IMR-90 (cell line): Measurements from ENCODE around the gene ONECUT2. TPM values are rescaled to one million over a fixed set of nuclear protein-coding genes. Genes with fewer than 3 reads are reported as not detected.
A peak's percentile ranks its signal among the peaks of the same experiment; 100 is the strongest.

Experiments
- ATAC-seq: fragments of 200-7000 bp; cut with Tn5 transposase; 2 replicates; pipeline ENCODE4 v1.9.1; 2020; ENCODE audit warnings: low read depth, mild to moderate bottlenecking, moderate library complexity
- BruUV-seq: library from RNA; stranded (reverse); fragments of 400-500 nt; replicated peaks from 2 replicates; lab custom pipeline; 2021; lab: Mats Ljungman, UMichigan
- CTCF ChIA-PET: fragments of 300-600 bp; formaldehyde crosslinking; extraction: SDS; loops from one replicate; lab custom pipeline; 2021; ENCODE audit warnings: antibody characterized with exemption; lab: Yijun Ruan, JAX
- POLR2A ChIA-PET: fragments of 300-600 bp; sonication (Branson Sonifier 250); formaldehyde crosslinking; loops from one replicate; lab custom pipeline; 2022; ENCODE audit warnings: antibody characterized with exemption; ENCODE audit not compliant: unreplicated experiment; lab: Charles Lee
- DNase-seq: peaks from one replicate; pipeline ENCODE4 v3.0.0; 2013
- H2AFZ ChIP-seq: replicated peaks from 2 replicates; pipeline ENCODE3; 2013; ENCODE audit warnings: low read length, mild to moderate bottlenecking; ENCODE audit not compliant: poor library complexity
- H2AK5ac ChIP-seq: 2 replicates; pipeline ENCODE4 v1.6.1; 2013; ENCODE audit warnings: low read depth, low read length, inconsistent platforms
- H2AK9ac ChIP-seq: replicated peaks from 2 replicates; pipeline ENCODE3; 2013; ENCODE audit warnings: mild to moderate bottlenecking, low read depth, low read length, moderate library complexity; ENCODE audit not compliant: poor library complexity
- H2BK120ac ChIP-seq: 2 replicates; pipeline ENCODE4 v1.6.1; 2013; ENCODE audit warnings: low read depth, low read length, inconsistent platforms
- H2BK15ac ChIP-seq: 3 replicates; pipeline ENCODE4 v1.6.1; 2013; ENCODE audit warnings: low read depth, low read length, inconsistent platforms
- H2BK20ac ChIP-seq: 2 replicates; pipeline ENCODE4 v1.6.1; 2013; ENCODE audit warnings: low read depth, mild to moderate bottlenecking, inconsistent platforms, low read length, moderate library complexity
- H2BK5ac ChIP-seq: 2 replicates; pipeline ENCODE4 v1.6.1; 2013; ENCODE audit warnings: mild to moderate bottlenecking, low read depth, low read length, inconsistent platforms; ENCODE audit not compliant: poor library complexity, severe bottlenecking
- H3K14ac ChIP-seq: replicated peaks from 2 replicates; pipeline ENCODE4 v1.6.1; 2013; ENCODE audit warnings: low read depth, low read length, inconsistent platforms
- H3K18ac ChIP-seq: 2 replicates; pipeline ENCODE4 v1.6.1; 2013; ENCODE audit warnings: low read depth, low read length, control low read depth
- H3K23ac ChIP-seq: 2 replicates; pipeline ENCODE4 v1.6.1; 2013; ENCODE audit warnings: low read depth, low read length, inconsistent platforms
- H3K27ac ChIP-seq: 2 replicates; pipeline ENCODE4 v1.5.1; 2013; ENCODE audit warnings: mild to moderate bottlenecking, control low read depth, low read length; ENCODE audit not compliant: insufficient read depth
- H3K27me3 ChIP-seq: 2 replicates; pipeline ENCODE4 v1.6.1; 2013; ENCODE audit warnings: low read length; ENCODE audit not compliant: control insufficient read depth, insufficient read depth
- H3K36me3 ChIP-seq: 2 replicates; pipeline ENCODE4 v1.6.1; 2013; ENCODE audit warnings: low read length, mixed read lengths; ENCODE audit not compliant: control insufficient read depth, insufficient read depth
- H3K4ac ChIP-seq: 2 replicates; pipeline ENCODE4 v1.6.1; 2013; ENCODE audit warnings: low read depth, low read length, inconsistent platforms
- H3K4me1 ChIP-seq: 2 replicates; pipeline ENCODE4 v1.6.1; 2013; ENCODE audit warnings: low read length, mixed read lengths; ENCODE audit not compliant: control insufficient read depth, insufficient read depth
- H3K4me2 ChIP-seq: 2 replicates; pipeline ENCODE4 v1.6.1; 2013; ENCODE audit warnings: low read depth, mild to moderate bottlenecking, control low read depth, low read length, moderate library complexity
- H3K4me3 ChIP-seq: 2 replicates; pipeline ENCODE4 v1.5.1; 2013; ENCODE audit warnings: low read depth, mild to moderate bottlenecking, control low read depth, low read length, moderate library complexity; ENCODE audit not compliant: insufficient read depth
- H3K56ac ChIP-seq: 2 replicates; pipeline ENCODE4 v1.6.1; 2013; ENCODE audit warnings: low read length, inconsistent platforms; ENCODE audit not compliant: insufficient read depth; ENCODE audit errors: extremely low read depth
- H3K79me1 ChIP-seq, 2 experiments: 2 replicates each; pipeline ENCODE4 v1.6.1; 2013; ENCODE audit warnings: low read length in 2 of 2, inconsistent platforms in 1 of 2, low read depth in 1 of 2
- H3K9ac ChIP-seq: 2 replicates; pipeline ENCODE4 v1.6.1; 2013; ENCODE audit warnings: low read depth, low read length, control low read depth
- H3K9me1 ChIP-seq: 2 replicates; pipeline ENCODE4 v1.6.1; 2013; ENCODE audit warnings: low read length, inconsistent platforms; ENCODE audit not compliant: insufficient read depth
- H3K9me3 ChIP-seq: 2 replicates; pipeline ENCODE4 v1.6.1; 2013; ENCODE audit warnings: low read length; ENCODE audit not compliant: control insufficient read depth, insufficient read depth
- H4K20me1 ChIP-seq: 2 replicates; pipeline ENCODE4 v1.6.1; 2013; ENCODE audit warnings: low read length, inconsistent platforms; ENCODE audit not compliant: insufficient read depth
- H4K5ac ChIP-seq: 2 replicates; pipeline ENCODE4 v1.6.1; 2013; ENCODE audit warnings: mild to moderate bottlenecking, low read depth, low read length, control low read depth
- H4K8ac ChIP-seq, 2 experiments: 2 replicates each; pipeline ENCODE4 v1.6.1; 2013; ENCODE audit warnings: low read depth in 2 of 2, low read length in 2 of 2, control low read depth in 1 of 2, inconsistent platforms in 1 of 2
- H4K91ac ChIP-seq: 2 replicates; pipeline ENCODE4 v1.6.1; 2013; ENCODE audit warnings: low read depth, low read length, inconsistent platforms; ENCODE audit not compliant: insufficient read depth
- BHLHE40 ChIP-seq: fragments of 150-350 bp; IDR thresholded peaks from 2 replicates; pipeline ENCODE4 v1.6.1; 2016; ENCODE audit warnings: mild to moderate bottlenecking, low read depth, low read length
- CEBPB ChIP-seq: IDR thresholded peaks from 2 replicates; pipeline ENCODE4 v1.6.1; 2012; ENCODE audit warnings: low read depth, low read length, improper control_type of control experiment
- CHD1 ChIP-seq: IDR thresholded peaks from 2 replicates; pipeline ENCODE4 v1.6.1; 2012; ENCODE audit warnings: low read depth, low read length, improper control_type of control experiment
- ELK1 ChIP-seq: fragments of 150-350 bp; IDR thresholded peaks from 2 replicates; pipeline ENCODE4 v1.6.1; 2016; ENCODE audit warnings: low read depth, mild to moderate bottlenecking, low read length, moderate library complexity, borderline replicate concordance
- FOS ChIP-seq: fragments of 150-350 bp; IDR thresholded peaks from 2 replicates; pipeline ENCODE4 v1.6.1; 2016; ENCODE audit warnings: low read depth, low read length
- MAFK ChIP-seq: IDR thresholded peaks from 2 replicates; pipeline ENCODE4 v1.6.1; 2012; ENCODE audit warnings: low read depth, low read length, improper control_type of control experiment
- MAZ ChIP-seq: IDR thresholded peaks from 2 replicates; pipeline ENCODE4 v1.6.1; 2012; ENCODE audit warnings: low read depth, mild to moderate bottlenecking, low read length, improper control_type of control experiment, moderate library complexity, borderline replicate concordance
- MXI1 ChIP-seq: IDR thresholded peaks from 2 replicates; pipeline ENCODE4 v1.6.1; 2012; ENCODE audit warnings: low read depth, mild to moderate bottlenecking, low read length, moderate library complexity, borderline replicate concordance
- NFE2L2 ChIP-seq: fragments of 150-350 bp; IDR thresholded peaks from 2 replicates; pipeline ENCODE4 v1.6.1; 2016; ENCODE audit warnings: low read depth, mild to moderate bottlenecking, low read length
- POLR2A ChIP-seq: IDR thresholded peaks from 2 replicates; pipeline ENCODE4 v1.6.1; 2012; ENCODE audit warnings: mild to moderate bottlenecking, low read depth, low read length
- RAD21 ChIP-seq: IDR thresholded peaks from 2 replicates; pipeline ENCODE4 v1.6.1; 2012; ENCODE audit warnings: low read length, improper control_type of control experiment
- RCOR1 ChIP-seq: IDR thresholded peaks from 2 replicates; pipeline ENCODE4 v1.6.1; 2012; ENCODE audit warnings: mild to moderate bottlenecking, low read length, improper control_type of control experiment; ENCODE audit not compliant: insufficient replicate concordance
- RFX5 ChIP-seq: IDR thresholded peaks from 2 replicates; pipeline ENCODE4 v1.8.0; 2012; ENCODE audit warnings: low read depth, mild to moderate bottlenecking, low read length, moderate library complexity
- SMC3 ChIP-seq: fragments of 150-350 bp; IDR thresholded peaks from 2 replicates; pipeline ENCODE4 v1.6.1; 2016; ENCODE audit warnings: low read depth, mild to moderate bottlenecking, antibody characterized with exemption, low read length, moderate library complexity
- USF2 ChIP-seq: fragments of 150-350 bp; IDR thresholded peaks from 2 replicates; pipeline ENCODE4 v1.6.1; 2017; ENCODE audit warnings: mild to moderate bottlenecking, antibody characterized with exemption, low read length, low read depth
- WGBS, 2 experiments: methylation state at CpG; one replicate each; pipeline versions ENCODE4 v1.1.5 to v1.1.7; 2013; ENCODE audit warnings: missing lambda C conversion rate in 2 of 2; ENCODE audit not compliant: insufficient read length in 1 of 2; ENCODE audit errors: extremely low coverage in 2 of 2; 5-methylcytosine and 5-hydroxymethylcytosine counted together
- dilution Hi-C: fragments of 300-500 bp; cut with HindIII; formaldehyde crosslinking; loops from one replicate; pipeline ENCODE4 v1.14.3; 2018; ENCODE audit warnings: low sequenced_read_pairs; ENCODE audit not compliant: unreplicated experiment
- in situ Hi-C: fragments of 300-500 bp; cut with MboI; formaldehyde crosslinking; loops from 3 replicates; pipeline ENCODE4 v1.14.3; 2019; ENCODE audit warnings: low sequenced_read_pairs, inconsistent platforms, mixed read lengths
- intact Hi-C: fragments of 100-400 bp; cut with micrococcal nuclease; formaldehyde crosslinking; loops from 2 replicates; pipeline ENCODE4 v1.10.0; 2022
- polyA plus RNA-seq, 3 experiments: library from polyadenylated mRNA; depleted of rRNA; stranded (reverse); fragments of >200 nt; gene quantifications; 2 replicates each; pipeline ENCODE4 v1.2.3, GENCODE V29; 2012; ENCODE audit warnings: low replicate concordance in 1 of 3
- total RNA-seq: library from RNA; depleted of rRNA; stranded (reverse); fragments of >200 nt; gene quantifications from 2 replicates; pipeline ENCODE4 v1.2.3, GENCODE V29; 2012

Gene ONECUT2
- total and polyA plus RNA-seq, 2 of the 4 experiments (the other 2 are of a cell fraction): under 0.01 to 0.02 TPM

- peaks cover 5% of the 10 kb centered on the region for H3K27me3 ChIP-seq
- H2BK20ac ChIP-seq: no peak overlapping the region
- CTCF ChIA-PET: interaction anchor here (0.7 kb wide), 1 partner anchor 359 kb away, joined by 3 read pairs; no protein-coding TSS in a partner anchor
- no peak overlapping the region for H3K56ac ChIP-seq
- no peak overlapping the region for H2BK15ac ChIP-seq
- peak; percentile 81 for ATAC-seq
- H4K8ac ChIP-seq: no peak overlapping the region
- H3K4me2 ChIP-seq: no peak overlapping the region; the same call in 1 of the 2 replicates
- no peak overlapping the region for H3K9ac ChIP-seq
- H4K5ac ChIP-seq: no peak overlapping the region
- no peak overlapping the region for H3K4ac ChIP-seq
- H2AK9ac ChIP-seq: no peak overlapping the region
- POLR2A ChIA-PET: no interaction called here
- DNase-seq: peak; percentile 3
- no peak overlapping the region for H3K27ac ChIP-seq
- H2AK5ac ChIP-seq: no peak overlapping the region
- H3K4me3 ChIP-seq: no peak overlapping the region
- dilution Hi-C loops: no loop called here
- H3K9me3 ChIP-seq: no peaks in the 10 kb centered on the region
- H3K4me1 ChIP-seq: peaks cover 1% of the 10 kb centered on the region; the same call in 1 of the 2 replicates
- in situ Hi-C loops: no loop called here
- no peak overlapping the region for H2BK5ac ChIP-seq
- no peak overlapping the region for H3K14ac ChIP-seq
- H4K91ac ChIP-seq: no peak overlapping the region
- no peaks in the 10 kb centered on the region; the same call in 1 of the 2 replicates for H3K9me1 ChIP-seq
- intact Hi-C loops: no loop called here
- H2AFZ ChIP-seq: peak overlapping the region; percentile 76
- H3K79me1 ChIP-seq: no peaks in the 10 kb centered on the region
- H3K36me3 ChIP-seq: no peaks in the 10 kb centered on the region
- H2BK120ac ChIP-seq: no peak overlapping the region
- BruUV-seq: no TSS peak
- H3K18ac ChIP-seq: no peak overlapping the region
- H3K23ac ChIP-seq: no peak overlapping the region
- H4K20me1 ChIP-seq: no peaks in the 10 kb centered on the region; the same call in 1 of the 2 replicates
- 15% methylated on average over 5 of the region's 16 CpGs; no CpG with 5 or more reads in 1 of the 2 experiments for WGBS, 2 experiments
- no peak for TF ChIP-seq RAD21
- TF ChIP-seq ELK1: no peak
- no peak for TF ChIP-seq RFX5
- TF ChIP-seq RCOR1: no peak
- TF ChIP-seq FOS: no peak
- TF ChIP-seq MAFK: no peak
- TF ChIP-seq SMC3: no peak
- no peak for TF ChIP-seq CHD1
- TF ChIP-seq POLR2A: no peak
- no peak for TF ChIP-seq USF2
- TF ChIP-seq MAZ: no peak
- TF ChIP-seq BHLHE40: no peak
- TF ChIP-seq CEBPB: no peak
- TF ChIP-seq NFE2L2: no peak
- TF ChIP-seq MXI1: no peak
Measured at GRCh38 chr18:57533006-57533867, 98.1 kb downstream of the ONECUT2 start.
